GM03348 (cell line): ENCODE results near the gene IRGM.
"Not testable (repeated sequence)": the region's sequence is repeated elsewhere in the genome, so short reads cannot be mapped to it uniquely, and the experiment has no call there.

ENCODE experiments used
- DNase-seq: peaks from one replicate; pipeline ENCODE4 v3.0.0; 2012; ENCODE audit warnings: low spot score

The IRGM gene, protein sequence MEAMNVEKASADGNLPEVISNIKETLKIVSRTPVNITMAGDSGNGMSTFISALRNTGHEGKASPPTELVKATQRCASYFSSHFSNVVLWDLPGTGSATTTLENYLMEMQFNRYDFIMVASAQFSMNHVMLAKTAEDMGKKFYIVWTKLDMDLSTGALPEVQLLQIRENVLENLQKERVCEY

DNA sequence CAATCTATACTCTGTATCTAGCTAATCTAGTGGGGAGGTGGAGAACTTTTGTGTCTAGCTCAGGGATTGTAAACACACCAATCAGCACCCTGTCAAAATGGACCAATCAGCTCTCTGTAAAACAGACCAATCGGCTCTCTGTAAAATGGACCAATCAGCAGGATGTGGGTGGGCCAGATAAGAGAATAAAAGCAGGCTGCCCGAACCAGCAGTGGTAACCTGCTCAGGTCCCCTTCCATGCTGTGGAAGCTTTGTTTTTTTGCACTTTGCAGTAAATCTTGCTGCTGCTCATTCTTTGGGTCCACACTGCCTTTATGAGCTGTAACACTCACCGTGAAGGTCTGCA is at the start of gene IRGM:
Gene IRGM, plus strand, starts transcription at position 214 of the 346 bp plus-strand sequence. CDS start 1,603 bp downstream, outside the sequence.
- not testable (repeated sequence) for DNase-seq

DNA sequence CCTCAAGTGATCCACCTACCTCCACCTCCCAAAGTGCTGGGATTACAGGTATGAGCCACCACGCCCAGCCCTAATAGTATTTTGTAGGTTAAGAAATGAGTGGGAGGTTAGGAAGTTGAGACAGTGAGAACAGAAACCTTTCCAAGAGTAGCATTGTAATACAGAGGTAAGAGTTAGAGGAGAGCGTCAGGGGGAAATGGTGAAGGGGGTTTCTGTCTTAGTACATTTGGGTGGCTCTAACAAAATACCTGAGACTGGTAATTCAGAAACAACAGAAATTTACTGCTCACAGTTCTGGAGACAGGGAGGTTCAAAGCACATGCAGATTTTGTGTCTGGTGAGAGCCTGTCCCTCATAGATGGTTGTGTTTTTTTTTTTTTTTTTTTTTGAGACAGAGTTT is 48.9 kb upstream of the IRGM start:
- DNase-seq = no peak

GRCh38 chr5:150801117-150801927 is 45.0 kb upstream of the IRGM start:
- peak; percentile 66 for DNase-seq

DNA sequence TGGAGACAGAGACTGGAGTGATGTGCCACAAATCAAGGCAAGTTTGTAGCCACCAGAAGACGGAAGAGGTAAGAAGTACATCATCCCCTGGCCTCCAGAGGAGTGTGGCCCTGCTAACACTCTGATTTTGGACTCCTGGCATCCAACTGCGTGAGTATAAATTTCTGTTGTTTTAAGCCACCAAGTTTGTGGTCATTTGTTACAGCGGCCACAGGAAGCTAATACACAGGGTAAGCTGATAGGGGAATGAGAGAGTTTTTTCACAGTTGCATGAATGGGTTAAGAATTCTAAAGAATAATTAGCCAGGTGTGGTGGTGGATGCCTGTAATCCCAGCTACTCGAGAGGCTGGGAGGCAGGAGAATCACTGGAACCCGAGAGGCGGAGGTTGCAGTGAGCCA is 41.9 kb upstream of the IRGM start:
- no peak for DNase-seq

DNA sequence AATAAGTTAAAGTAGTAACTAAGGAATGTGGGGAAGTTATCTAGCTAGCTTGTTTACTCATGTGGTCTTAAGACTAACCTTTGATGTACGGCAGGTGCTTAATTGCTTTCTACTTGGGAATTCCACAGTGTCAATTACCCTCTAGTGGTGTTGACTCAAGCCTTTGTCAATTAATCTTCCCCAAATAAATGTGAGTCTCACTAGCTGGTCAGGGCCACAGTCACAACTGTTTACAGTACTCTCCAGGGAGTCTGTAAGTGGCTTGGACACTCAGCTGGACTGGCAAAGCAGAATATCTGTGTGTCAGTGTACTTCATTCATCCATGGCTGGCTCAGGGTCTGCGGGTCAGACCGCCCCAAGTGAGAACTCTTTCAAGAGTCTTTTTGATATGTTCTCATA is 37.0 kb upstream of the IRGM start:
- DNase-seq = no peak

GRCh38 chr5:150815010-150815409 is 31.3 kb upstream of the IRGM start:
- DNase-seq = no peak

GRCh38 chr5:150816946-150817345 is 29.4 kb upstream of the IRGM start:
- DNase-seq = no peak

GRCh38 chr5:150829744-150830143 is 16.6 kb upstream of the IRGM start:
- no peak for DNase-seq

DNA sequence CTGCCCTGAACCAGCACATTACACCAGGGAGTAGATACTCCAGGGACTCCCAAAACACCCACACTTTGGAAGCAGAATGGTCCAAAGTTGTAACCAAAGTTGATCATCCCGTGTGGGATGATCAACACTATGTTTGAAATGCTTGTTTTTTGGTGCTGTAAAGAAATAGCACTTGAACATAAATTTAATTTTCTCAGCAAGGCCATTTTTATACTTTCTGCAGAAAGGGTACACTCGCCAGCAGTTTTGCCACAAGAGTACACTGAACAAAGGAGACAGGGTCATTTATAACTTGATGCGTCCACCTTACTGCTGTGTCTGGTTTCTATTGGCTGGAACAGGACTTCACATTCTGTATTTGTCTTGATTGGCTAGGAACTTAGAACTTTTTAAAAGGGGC is 14.5 kb upstream of the IRGM start:
- DNase-seq = not testable (repeated sequence)

GRCh38 chr5:150836064-150836463 is 10.3 kb upstream of the IRGM start:
- DNase-seq = no peak

- DNase-seq = no peak
These were observed 9.6 kb upstream of the IRGM start for GRCh38 chr5:150836703-150837102.

DNA sequence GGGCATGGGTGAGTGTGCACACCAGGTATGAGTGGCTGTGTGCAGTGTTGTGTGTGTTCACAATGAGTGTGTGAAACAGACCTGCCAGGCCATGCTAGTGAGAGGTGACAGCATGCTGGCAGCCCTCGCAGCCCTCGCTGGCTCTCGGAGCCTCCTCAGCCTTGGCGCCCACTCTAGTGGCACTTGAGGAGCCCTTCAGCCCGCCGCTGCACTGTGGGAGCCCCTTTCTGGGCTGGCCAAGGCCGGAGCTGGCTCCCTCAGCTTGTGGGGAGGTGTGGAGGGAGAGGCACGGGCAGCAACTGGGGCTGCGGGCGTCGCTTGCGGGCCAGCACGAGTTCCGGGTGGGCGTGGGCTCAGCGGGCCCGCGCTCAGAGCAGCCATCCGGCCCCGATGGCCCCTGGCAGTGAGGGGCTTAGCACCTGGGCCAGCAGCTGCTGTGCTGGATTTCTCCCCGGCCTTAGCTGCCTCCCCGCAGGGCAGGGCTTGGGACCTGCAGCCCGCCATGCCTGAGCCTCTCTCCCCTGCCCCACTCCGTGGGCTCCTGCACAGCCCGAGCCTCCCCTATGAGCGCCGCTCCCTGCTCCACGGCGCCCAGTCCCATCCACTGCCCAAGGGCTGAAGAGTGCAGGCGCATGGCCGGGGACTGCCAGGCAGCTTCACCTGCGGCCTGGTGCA is 999 bp upstream of the IRGM start:
- DNase-seq = not testable (repeated sequence)

DNA sequence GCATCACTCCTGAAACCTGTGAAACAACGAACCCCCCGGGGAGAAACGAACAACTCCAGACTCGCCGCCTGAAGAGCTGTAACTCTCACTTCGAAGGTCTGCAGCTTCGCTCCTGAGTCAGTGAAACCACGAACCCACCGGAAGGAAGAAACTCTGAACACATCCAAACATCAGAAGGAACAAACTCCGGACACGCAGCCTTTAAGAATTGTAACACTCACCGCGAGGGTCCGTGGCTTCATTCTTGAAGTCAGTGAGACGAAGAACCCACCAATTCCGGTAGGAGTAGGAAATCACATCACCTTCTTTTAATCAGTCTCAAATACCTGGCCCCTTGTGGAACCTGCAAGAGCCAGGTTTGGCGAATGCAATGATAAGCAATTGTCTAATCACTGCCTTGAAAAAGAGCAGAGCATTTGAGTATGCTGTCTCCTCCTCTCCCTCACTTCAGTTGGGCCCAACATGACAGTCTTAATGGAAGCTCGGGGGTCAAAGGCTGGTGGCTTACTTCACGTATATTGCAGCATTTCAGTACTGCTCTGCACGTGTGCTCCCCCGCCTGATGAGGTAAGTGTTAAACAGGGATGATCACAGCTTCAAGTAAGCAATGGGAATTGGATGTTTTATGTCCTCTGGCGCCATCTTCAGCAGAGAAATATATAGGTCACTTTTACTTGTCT is 473 bp downstream of the IRGM start:
- DNase-seq = peak; percentile 82

GRCh38 chr5:150847334-150847695 is 994 bp downstream of the IRGM start:
- no peak for DNase-seq

- no peak for DNase-seq
These were observed 1.9 kb downstream of the IRGM start for GRCh38 chr5:150848271-150848670.

DNA sequence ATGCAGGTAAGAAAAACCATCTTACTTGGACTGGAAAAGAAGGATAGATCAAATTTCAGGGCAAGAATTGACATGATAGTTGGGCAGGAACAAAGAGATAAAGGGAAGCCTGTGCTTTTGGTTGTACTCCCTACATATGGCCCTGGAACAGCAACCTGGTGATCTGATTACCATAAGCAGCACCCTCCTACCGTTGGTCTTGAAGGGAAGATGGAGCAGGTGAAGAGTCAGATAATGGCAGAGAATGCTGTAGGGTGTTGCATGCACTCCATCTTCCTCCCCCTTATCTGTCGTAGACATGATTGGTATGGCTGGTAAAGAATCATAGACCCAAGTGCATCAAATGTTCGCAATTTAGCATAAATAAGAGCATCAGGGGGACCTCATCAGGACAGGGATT is 4.7 kb downstream of the IRGM start:
- DNase-seq = no peak

GRCh38 chr5:150853561-150853960 is 7.2 kb downstream of the IRGM start:
- no peak for DNase-seq

DNA sequence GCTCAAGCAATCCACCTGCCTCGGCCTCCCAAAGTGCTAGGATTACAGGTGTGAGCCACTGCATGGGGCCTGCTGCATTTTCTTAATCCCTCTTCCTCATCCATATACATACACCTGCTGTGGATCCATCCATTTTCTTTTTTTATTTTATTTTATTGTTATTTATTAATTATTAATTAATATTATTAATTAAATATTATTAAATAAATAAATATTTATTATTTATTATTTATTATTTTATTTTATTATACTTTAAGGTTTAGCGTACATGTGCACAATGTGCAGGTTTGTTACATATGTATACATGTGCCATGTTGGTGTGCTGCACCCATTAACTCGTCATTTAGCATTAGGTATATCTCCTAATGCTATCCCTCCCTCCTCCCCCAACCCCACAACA is 10.4 kb downstream of the IRGM start:
- DNase-seq = not testable (repeated sequence)

- DNase-seq = no peak
These were observed 14.0 kb downstream of the IRGM start for GRCh38 chr5:150860246-150860821.

- DNase-seq = no peak
These were observed 15.7 kb downstream of the IRGM start for GRCh38 chr5:150862070-150862469.

GRCh38 chr5:150879358-150879757 is 33.0 kb downstream of the IRGM start:
- DNase-seq = no peak
